Gastrocnemius medialis (tissue), 4 donors: ENCODE data around the gene GARNL3. TPM values are rescaled to one million over a fixed set of nuclear protein-coding genes. Genes with fewer than 3 reads are reported as not detected.

Experiments used
- ATAC-seq, 2 donors: fragments of 150-250 bp; one replicate each; pipeline ENCODE4 v1.9.1; 2016
- DNase-seq, 2 donors: peaks; one replicate each; pipeline ENCODE4 v3.0.0-alpha.2; 2019
- H3K27ac ChIP-seq, 4 donors: fragments of 200-600 bp; sonication (generic); 1 replicate in 1 of 4; 2 replicates in 3 of 4; pipeline ENCODE4 v1.5.1; 2016 to 2018; ENCODE audit warnings: mild to moderate bottlenecking in 2 of 4, moderate library complexity in 1 of 4
- H3K27me3 ChIP-seq, 3 donors: fragments of 200-600 bp; sonication (generic) in 2 of 3; 1 replicate in 1 of 3; 2 replicates in 2 of 3; pipeline versions ENCODE4 v1.5.1 to v1.6.0; 2016 to 2019; ENCODE audit warnings: mild to moderate bottlenecking in 1 of 3, moderate library complexity in 1 of 3
- H3K36me3 ChIP-seq, 2 donors: fragments of 200-600 bp; sonication (generic) in 1 of 2; one replicate each; pipeline ENCODE4 v1.5.1; 2017 to 2018
- H3K4me1 ChIP-seq, 2 donors: fragments of 200-600 bp; sonication (generic) in 1 of 2; one replicate each; pipeline ENCODE4 v1.5.1; 2016 to 2017; ENCODE audit warnings: mild to moderate bottlenecking in 2 of 2
- H3K4me3 ChIP-seq, 4 donors: fragments of 200-600 bp; sonication (generic) in 3 of 4; 1 replicate in 1 of 4; 2 replicates in 3 of 4; pipeline ENCODE4 v1.5.1; 2016 to 2019; ENCODE audit warnings: mild to moderate bottlenecking in 2 of 4
- H3K9me3 ChIP-seq, 3 donors: fragments of 200-600 bp; sonication (generic) in 2 of 3; 1 replicate in 1 of 3; 2 replicates in 2 of 3; pipeline ENCODE4 v1.5.1; 2016 to 2019
- POLR2A ChIP-seq, 2 donors: fragments of 450-650 bp; IDR thresholded peaks; one replicate each; pipeline ENCODE4 v1.6.1; 2017; ENCODE audit warnings: antibody characterized with exemption in 2 of 2, mild to moderate bottlenecking in 2 of 2, moderate library complexity in 2 of 2
- in situ Hi-C, 4 donors: fragments of 200-750 bp; cut with MboI; loops; one replicate each; pipeline versions ENCODE4 v1.15.0 to v1.8.0; 2017; ENCODE audit warnings: low sequenced_read_pairs in 4 of 4
- intact Hi-C: fragments of 100-400 bp; cut with DNase I; formaldehyde crosslinking; loops from one replicate; pipeline ENCODE4 v1.15.1; 2023; ENCODE audit warnings: low total_unique reads
- total RNA-seq, 4 donors: library from RNA; depleted of rRNA; stranded (reverse); fragments of >200 nt; gene quantifications; one replicate each; pipeline versions ENCODE4 v1.1.0 to v1.2.3, GENCODE V29; 2016
- TF ChIP-seq, protein P1 (sequence below), 5 experiments: fragments of 450-650 bp in 3 of 5; fragments of 200-600 bp in 2 of 5; sonication (generic) in 2 of 5; IDR thresholded peaks in 4 of 5; conservative IDR thresholded peaks in 1 of 5; 1 replicate in 4 of 5; 2 replicates in 1 of 5; pipeline ENCODE4 v1.5.1; 2016 to 2019; ENCODE audit warnings: antibody characterized with exemption in 5 of 5, mild to moderate bottlenecking in 3 of 5, moderate library complexity in 3 of 5

Gene GARNL3
- total RNA-seq, 4 donors from 2014 or later: 2.5 to 5.7 (median 3.0) TPM

DNA sequence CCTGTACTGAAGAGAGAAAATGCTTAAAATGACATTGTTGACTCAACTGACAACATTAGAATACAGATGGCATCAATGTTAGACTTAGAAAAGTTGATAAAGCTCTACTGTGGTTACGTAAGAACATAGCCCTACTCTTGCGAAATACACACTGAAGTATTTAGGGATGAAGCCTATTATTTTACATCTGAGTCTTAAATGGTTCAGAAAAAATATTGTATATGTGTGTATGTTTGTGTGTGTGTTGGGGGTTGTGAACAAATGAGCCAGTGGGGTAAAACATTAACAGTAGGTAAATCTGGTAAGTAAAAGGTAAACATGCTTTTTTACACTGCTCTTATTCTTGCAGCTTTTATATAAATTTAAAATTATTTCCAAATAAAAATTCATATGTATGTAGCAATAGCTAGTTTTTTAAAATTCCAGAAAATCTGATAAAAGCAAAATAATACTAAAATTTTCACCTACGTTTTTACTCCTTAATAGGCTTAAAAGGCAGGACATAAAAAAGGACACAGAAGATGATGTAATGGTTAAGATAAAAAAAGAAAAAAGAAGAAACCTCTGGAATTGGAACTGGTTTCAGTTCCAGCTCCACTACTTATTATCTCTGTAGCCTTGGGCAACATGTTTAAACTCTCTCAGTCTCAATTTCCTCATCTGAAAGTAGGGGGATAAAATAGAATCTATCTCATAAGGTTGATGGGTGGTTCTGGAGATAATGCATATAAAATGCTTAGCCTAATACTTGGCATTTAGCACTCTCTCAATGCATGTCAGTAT, 44.3 kb downstream of the GARNL3 start:
- ATAC-seq: peak; percentile 31 to 51
- intact Hi-C loops: loop anchor here (5.0 kb wide), 1 partner anchor 38 kb away; no protein-coding TSS in a partner anchor
- no peaks in the 10 kb centered on the region for H3K27me3 ChIP-seq
- peak overlapping the region; percentile 52 to 78 (median 58) for H3K27ac ChIP-seq
- no peaks in the 10 kb centered on the region for H3K36me3 ChIP-seq
- H3K4me1 ChIP-seq: peaks cover 39 to 42% of the 10 kb centered on the region in 2 donors
- no peak overlapping the region for H3K4me3 ChIP-seq
- DNase-seq: no peak
- no peaks in the 10 kb centered on the region for H3K9me3 ChIP-seq
- in situ Hi-C loops: no loop called here
- TF ChIP-seq, protein P1, sequence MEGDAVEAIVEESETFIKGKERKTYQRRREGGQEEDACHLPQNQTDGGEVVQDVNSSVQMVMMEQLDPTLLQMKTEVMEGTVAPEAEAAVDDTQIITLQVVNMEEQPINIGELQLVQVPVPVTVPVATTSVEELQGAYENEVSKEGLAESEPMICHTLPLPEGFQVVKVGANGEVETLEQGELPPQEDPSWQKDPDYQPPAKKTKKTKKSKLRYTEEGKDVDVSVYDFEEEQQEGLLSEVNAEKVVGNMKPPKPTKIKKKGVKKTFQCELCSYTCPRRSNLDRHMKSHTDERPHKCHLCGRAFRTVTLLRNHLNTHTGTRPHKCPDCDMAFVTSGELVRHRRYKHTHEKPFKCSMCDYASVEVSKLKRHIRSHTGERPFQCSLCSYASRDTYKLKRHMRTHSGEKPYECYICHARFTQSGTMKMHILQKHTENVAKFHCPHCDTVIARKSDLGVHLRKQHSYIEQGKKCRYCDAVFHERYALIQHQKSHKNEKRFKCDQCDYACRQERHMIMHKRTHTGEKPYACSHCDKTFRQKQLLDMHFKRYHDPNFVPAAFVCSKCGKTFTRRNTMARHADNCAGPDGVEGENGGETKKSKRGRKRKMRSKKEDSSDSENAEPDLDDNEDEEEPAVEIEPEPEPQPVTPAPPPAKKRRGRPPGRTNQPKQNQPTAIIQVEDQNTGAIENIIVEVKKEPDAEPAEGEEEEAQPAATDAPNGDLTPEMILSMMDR (IDR thresholded peaks at IDR 0.05 in 4 of 5, conservative IDR thresholded peaks at IDR 0.05 in 1 of 5): no peak
- no peak for TF ChIP-seq POLR2A (IDR thresholded peaks at IDR 0.05)

DNA sequence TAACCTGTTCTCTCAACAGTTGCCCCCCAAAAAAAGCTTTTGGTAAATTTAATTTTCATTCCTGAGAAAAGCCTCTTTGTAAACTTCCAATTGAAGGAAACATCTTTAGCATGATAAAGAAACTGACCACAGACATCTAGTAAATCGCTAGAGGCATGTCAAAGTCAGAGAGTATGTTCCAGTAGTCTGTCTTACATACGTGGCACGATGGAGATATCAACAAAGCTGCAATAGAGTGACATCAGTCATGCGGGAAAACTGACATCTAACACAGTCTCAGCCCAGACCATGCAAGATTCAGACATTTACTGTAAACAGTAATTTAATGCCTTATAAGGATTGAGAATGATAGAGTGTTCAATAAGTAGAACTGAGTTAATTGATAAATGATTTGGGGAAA, 45.1 kb downstream of the GARNL3 start:
- no peak for DNase-seq
- H3K27ac ChIP-seq: peak overlapping the region; percentile 52 to 78 (median 58)
- no peaks in the 10 kb centered on the region for H3K27me3 ChIP-seq
- H3K9me3 ChIP-seq: no peaks in the 10 kb centered on the region
- no peaks in the 10 kb centered on the region for H3K36me3 ChIP-seq
- in situ Hi-C loops (no loop called here), intact Hi-C loops (loop anchor here (2.0 to 5.0 kb wide), 2 partner anchors 38 to 89 kb away; no protein-coding TSS in a partner anchor)
- H3K4me3 ChIP-seq: no peak overlapping the region
- ATAC-seq: no peak
- TF ChIP-seq, protein P1 (IDR thresholded peaks at IDR 0.05 in 4 of 5, conservative IDR thresholded peaks at IDR 0.05 in 1 of 5): no peak
- TF ChIP-seq POLR2A (IDR thresholded peaks at IDR 0.05): no peak
- peaks cover 39 to 42% of the 10 kb centered on the region in 2 donors for H3K4me1 ChIP-seq

DNA sequence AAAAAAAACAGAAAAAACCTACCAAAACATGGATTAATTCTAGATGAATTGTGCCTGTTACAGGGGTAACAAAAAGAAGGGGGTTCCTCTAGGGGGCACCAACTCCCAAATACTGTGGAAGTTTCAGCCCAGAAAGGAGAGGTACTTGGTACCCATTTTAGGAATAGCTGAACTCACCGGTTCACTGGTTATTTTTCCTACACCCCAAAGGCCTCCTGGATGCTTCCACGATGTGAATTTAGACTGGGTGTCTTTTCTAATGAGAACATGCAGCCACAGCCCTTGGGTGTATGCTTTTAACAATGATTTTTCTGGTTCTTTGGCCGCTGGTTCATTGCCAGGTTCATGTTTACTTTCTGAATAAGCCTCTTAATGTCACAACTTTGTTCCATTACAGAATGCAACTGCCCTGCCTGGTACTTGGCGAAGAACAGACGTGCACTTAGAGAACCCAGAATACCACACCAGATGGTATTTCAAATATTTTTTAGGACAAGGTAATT, 46.7 kb downstream of the GARNL3 start:
- H3K27ac ChIP-seq: peak overlapping the region; percentile 40 to 79 (median 63)
- ATAC-seq (peak; percentile 46 to 49), DNase-seq (peak in 1 of 2 donors; percentile 42)
- H3K4me1 ChIP-seq: peaks cover 39 to 42% of the 10 kb centered on the region in 2 donors
- no peaks in the 10 kb centered on the region for H3K9me3 ChIP-seq
- intact Hi-C loops (loop anchor here (2.0 kb wide), 1 partner anchor 88 kb away; no protein-coding TSS in a partner anchor), in situ Hi-C loops (no loop called here)
- no peaks in the 10 kb centered on the region for H3K36me3 ChIP-seq
- H3K27me3 ChIP-seq: no peaks in the 10 kb centered on the region
- no peak overlapping the region for H3K4me3 ChIP-seq
- TF ChIP-seq, protein P1 (IDR thresholded peaks at IDR 0.05 in 4 of 5, conservative IDR thresholded peaks at IDR 0.05 in 1 of 5): peak in 3 of 5 experiments; percentile 30 to 63 (median 49)
- no peak for TF ChIP-seq POLR2A (IDR thresholded peaks at IDR 0.05)

DNA sequence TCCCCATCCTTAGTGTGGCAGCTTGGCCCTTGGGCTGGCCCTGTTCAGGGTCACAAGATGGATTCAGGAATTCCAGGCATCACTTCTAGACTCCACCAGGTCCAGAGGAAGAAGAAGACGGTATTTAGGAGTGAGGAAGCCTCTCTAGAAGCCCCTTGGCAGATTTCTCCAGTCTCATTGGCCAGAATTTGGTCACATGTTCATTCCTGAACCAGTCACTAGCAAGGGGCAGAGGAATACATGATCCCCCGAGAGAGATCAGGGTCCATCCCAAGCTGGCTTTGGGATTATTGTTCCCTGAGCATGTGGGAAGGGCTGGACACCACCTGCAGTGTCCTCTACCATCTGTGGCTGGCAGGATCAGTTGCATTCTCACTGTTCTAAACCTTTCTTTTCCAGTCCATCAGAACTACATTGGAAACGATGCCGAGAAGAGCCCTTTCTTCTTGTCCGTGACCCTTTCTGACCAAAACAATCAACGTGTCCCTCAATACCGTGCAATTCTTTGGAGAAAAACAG, 48.5 kb downstream of the GARNL3 start:
- no peaks in the 10 kb centered on the region for H3K36me3 ChIP-seq
- H3K27ac ChIP-seq: peak overlapping the region in 1 of 4 donors; percentile 22
- no peak for ATAC-seq
- DNase-seq: no peak
- intact Hi-C loops (no loop called here), in situ Hi-C loops (no loop called here)
- H3K4me3 ChIP-seq: no peak overlapping the region
- no peaks in the 10 kb centered on the region for H3K9me3 ChIP-seq
- H3K27me3 ChIP-seq: no peaks in the 10 kb centered on the region
- peaks cover 33 to 36% of the 10 kb centered on the region in 2 donors for H3K4me1 ChIP-seq
- no peak for TF ChIP-seq POLR2A (IDR thresholded peaks at IDR 0.05)
- TF ChIP-seq, protein P1 (IDR thresholded peaks at IDR 0.05 in 4 of 5, conservative IDR thresholded peaks at IDR 0.05 in 1 of 5): no peak
